Endometrial microvascular endothelial cells (primary cell): ENCODE data around the gene USP2. TPM values are rescaled to one million over a fixed set of nuclear protein-coding genes. Genes with fewer than 3 reads are reported as not detected.

ENCODE experiments used
- in situ Hi-C: cut with HindIII; loops from 2 replicates; pipeline ENCODE4 v1.10.0; 2017; ENCODE audit warnings: low sequenced_read_pairs, low pct_unique_long_range_greater_than_20kb; ENCODE audit errors: inconsistent ontology term
- total RNA-seq: library from RNA; depleted of rRNA; stranded (reverse); fragments of >200 nt; gene quantifications from one replicate; pipeline ENCODE4 v1.2.3, GENCODE V29; 2015; ENCODE audit errors: inconsistent ontology term

The USP2 gene
- total RNA-seq, 1 donor from 2014 or later: not detected

DNA sequence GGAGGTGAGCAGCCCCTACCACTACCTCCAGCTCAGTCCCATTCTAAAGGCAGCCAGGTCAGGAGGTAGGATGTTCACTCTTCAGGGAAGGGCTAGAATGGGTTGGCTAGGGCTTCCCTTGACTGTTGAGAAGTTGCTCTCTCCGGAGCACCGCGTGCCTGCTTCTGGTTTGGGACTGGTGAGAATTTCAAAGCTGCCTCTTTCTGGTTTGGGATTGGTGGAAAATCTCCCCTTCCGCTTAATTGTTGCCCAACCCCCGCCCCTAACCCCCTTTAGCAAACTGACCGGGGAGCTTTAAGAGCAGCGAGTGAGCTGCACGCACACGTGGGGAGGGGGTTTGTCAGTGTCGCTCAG lies 686 bp downstream of the USP2 start:
- in situ Hi-C loops: no loop called here

DNA sequence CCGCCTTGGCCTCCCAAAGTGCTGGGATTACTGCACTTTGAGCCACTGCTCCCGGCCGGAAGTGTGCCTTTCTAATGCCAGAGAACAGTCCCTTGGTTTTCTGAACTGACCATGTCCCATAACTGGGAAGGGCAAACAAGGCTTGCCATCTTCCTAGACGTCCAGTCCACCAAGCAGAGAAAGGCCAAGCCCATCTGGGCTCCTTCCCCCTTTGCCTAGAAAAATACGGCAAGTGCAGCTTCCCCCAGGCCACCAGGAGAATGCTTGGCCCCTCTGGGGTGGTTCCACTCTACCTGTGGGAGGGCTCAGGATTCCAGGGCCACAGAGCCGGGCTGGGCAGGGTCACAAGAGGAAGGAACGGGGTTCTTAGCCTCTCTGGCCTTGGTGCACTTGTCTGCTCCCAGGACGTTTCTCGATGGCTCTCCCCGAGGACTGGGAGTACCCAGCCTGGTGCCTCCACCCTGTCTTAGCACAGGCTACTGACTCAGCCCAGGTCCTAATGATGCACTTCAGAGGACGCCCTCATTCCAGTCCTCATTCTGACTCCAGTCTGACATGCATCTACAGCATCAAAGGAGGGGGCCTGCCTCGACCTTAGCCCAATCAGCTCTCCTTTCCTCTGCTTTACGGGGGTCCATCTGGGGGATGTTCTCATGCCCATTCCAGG lies 1.2 kb downstream of the USP2 start:
- in situ Hi-C loops: no loop called here

GRCh38 chr11:119378851-119379465 lies 2.5 kb downstream of the USP2 start:
- in situ Hi-C loops: no loop called here

DNA sequence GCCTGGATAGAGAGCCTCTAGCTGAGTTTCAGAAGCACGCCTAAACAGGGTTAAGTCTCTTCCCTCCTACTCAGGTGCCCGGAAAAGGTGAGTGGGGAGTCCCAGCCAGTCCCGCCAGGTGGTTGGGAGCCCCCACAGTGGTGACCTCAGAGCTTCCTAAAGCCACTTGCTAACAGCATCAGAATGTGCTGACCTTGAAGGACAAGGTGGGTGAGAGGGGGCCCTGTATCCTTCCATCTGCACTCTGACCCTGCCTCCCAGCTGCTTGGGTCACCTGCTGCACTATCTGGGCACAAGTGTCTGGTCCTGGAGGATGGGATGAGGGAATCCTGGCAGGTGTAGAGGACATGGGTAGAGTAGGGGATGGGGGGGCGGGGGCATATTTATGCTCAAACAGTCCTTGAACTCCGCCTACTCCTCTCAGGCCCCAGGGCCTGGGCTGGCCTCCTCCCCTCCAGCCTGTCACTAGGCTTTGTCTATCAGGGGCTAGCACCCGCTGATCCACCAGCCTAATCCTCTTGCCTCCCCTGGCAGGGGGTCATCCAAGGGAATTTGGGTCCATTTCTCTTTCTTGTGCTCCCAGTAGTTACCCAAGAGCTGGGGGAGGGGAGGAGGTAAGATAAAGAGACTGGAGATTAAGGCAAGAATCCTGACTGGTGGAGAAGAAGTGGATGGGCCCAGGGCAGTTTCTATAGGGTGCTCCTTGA lies 3.4 kb downstream of the USP2 start:
- in situ Hi-C loops: no loop called here

- in situ Hi-C loops: no loop called here
Observed at GRCh38 chr11:119377112-119377901, 4.2 kb downstream of the USP2 start.

GRCh38 chr11:119376197-119376847 lies 5.2 kb downstream of the USP2 start:
- in situ Hi-C loops: no loop called here

DNA sequence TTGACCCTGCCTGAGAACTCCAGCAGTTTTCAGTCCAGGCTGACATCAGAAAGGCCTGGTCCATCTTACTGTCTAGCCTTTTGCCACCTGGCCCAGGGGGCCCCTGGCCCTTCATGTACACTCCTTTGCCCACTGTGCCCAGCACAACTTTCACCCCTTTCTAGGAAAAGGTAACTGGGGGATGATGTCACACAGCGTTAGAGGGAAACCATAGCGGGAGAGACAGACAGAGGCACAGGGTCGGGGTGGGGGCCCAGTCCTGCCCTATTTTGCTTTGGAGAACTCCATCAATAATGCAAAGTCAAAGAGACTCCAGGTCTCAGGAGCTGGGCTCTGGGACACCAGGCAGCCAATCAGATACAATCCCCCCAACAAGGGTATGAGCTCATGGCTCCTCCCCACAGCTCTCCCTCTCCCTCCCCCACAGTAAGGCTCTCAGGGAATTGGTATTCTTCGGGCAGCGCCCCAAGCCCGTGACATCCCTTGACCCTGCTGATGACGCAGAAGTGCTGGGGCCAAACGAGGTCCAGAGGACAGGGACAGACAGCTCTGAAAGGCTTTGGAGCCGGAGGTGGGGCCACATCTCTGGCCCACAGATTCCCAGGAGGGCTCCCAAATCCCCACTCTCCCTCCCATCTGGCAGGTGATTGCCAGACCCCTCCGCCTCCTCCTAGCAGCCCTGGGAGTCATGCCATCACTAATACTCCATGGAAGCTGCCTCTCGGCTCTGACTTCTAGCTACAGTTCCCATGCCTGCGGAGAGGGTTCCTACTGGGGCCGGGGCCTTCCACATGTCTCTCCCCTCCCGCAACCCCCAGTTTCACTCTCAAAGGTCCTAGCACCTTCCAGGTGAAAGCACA lies 5.9 kb downstream of the USP2 start:
- in situ Hi-C loops: no loop called here

GRCh38 chr11:119374632-119375336 lies 6.7 kb downstream of the USP2 start:
- in situ Hi-C loops: no loop called here

- in situ Hi-C loops: no loop called here
Observed at GRCh38 chr11:119373921-119374631, 7.4 kb downstream of the USP2 start.

DNA sequence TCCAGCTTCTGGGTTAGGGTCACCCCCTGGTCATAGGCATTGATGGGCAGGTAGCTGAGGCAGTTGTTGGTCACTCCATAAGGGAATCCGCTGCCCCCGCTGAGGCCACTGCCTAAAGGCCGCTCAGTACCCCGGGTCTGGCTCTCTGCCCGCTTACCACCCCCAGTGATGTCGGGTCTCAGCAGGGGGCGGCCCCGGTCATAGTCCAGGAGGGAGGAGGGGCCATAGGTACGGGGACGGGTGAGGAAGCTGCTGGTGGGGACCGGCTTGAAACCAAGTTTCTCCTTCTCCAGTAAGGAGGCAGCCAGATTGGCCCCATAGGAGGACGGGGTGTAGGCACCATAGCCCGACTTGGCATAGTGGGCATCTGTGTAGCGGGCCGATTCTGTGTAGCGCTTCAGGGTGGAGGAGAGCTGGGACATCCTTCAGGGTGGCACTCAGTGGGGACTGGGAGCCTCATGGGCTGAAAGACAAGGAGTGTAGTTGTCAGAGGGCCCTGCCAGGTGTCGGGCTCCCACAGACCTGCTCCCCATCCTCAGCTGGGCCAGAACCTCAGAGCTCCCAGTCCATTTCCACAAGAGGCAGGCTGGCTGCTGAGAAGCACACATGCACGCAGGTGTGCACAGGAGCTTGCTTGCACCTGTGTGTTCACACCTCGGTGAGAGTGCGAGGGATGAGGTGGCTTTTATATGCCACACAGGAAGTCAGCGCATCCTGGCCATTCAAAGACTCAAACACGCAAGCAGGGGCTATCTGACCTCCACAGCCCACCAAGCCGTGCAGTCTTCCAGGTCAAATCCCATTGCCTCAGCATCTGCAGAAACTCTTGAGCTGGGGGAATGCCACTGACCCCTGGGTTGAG lies 8.2 kb downstream of the USP2 start:
- in situ Hi-C loops: no loop called here

GRCh38 chr11:119372260-119373058 lies 9.0 kb downstream of the USP2 start:
- in situ Hi-C loops: no loop called here

DNA sequence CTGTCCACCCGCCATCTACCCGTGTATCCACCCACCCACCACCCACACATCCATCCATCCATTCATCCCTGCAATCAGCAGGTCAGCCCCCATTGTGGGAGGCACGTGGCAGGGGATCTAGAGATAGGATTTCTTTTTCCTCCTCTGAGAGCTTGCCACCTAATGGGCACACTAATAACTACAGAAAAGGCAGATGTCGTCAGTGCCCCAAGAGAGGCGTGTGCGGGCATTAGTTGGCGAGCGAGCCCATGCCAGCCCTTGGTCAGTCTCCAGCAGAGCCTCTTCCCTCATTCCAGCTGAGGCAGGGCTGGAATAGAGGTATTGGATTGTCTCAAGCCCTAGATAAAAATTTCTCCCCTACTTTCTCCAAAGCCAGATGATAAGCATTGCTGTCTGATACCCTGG lies 9.7 kb downstream of the USP2 start:
- in situ Hi-C loops: no loop called here

DNA sequence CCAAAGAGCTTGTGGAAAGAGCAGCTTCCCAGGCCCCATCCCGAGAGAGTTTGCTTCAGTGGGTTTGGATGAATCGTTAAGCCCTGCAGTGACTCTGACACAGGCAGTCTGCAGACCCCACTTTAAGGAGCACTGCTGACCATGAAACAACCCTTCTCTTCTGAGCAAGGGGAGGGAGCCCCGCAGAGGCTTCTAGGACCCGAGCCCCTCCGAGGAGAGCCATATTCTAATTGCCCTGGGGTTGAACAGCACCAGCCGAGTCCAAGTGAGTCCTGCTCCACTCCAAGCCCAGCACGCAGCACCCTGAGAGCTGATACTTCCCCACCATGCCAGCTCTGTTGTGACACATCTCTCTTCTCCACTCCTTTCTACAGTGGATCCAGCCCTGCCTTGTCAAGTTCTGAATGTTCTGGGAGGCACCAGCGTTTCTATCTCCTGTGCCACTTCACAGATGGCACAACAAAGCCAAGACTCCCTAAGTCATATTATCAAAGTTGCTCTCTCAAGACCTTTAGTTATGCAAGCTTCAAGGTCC lies 10.4 kb downstream of the USP2 start:
- in situ Hi-C loops: no loop called here

- in situ Hi-C loops: no loop called here
Observed at GRCh38 chr11:119370486-119371046, 10.9 kb downstream of the USP2 start.
